Fibroblast of peridontal ligament (primary cell): ENCODE data around the gene TAF13.
"Not testable (repeated sequence)": the region's sequence is repeated elsewhere in the genome, so short reads cannot be mapped to it uniquely, and the experiment has no call there.

ENCODE experiments used
- DNase-seq: peaks from one replicate; pipeline ENCODE4 v3.0.0-alpha.2; 2010; ENCODE audit errors: extremely low read depth

TAF13 gene

DNA sequence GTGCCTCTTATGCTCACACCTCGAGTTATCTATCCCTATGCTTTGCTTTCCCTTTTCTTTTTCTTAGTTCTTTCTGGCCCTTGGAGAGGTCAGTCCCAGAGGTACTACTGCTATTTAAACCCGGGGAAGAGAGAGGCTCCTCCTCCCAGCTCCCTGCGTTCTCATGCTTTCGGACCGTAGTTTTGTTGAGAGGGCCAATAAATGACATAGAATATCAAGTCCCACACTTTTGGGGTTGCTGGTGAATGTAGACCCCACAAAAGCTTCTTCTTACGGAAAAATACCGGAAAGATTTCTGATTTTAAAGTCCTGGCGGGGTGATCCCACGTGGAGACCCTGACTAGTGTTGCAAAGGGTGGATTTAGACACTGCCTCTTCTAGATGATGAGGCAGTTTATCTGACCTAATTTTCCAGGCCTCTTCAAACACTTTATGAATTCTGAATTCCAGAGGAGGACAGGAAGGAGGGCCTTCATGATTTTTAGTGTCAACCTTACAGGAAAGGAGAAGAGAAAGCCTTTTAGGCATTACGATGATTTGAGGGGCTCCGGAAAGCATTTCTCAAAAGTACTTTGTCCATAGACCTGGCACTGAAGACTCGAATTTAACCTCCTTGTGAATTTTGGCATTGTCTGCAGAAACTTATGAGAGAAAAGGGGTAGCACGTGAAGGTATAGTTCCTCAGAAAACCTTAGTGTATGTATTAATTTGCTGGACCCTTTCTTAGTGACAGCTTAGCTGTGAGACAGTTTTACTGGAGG is 15.5 kb upstream of the TAF13 start:
- DNase-seq: peak; percentile 75

DNA sequence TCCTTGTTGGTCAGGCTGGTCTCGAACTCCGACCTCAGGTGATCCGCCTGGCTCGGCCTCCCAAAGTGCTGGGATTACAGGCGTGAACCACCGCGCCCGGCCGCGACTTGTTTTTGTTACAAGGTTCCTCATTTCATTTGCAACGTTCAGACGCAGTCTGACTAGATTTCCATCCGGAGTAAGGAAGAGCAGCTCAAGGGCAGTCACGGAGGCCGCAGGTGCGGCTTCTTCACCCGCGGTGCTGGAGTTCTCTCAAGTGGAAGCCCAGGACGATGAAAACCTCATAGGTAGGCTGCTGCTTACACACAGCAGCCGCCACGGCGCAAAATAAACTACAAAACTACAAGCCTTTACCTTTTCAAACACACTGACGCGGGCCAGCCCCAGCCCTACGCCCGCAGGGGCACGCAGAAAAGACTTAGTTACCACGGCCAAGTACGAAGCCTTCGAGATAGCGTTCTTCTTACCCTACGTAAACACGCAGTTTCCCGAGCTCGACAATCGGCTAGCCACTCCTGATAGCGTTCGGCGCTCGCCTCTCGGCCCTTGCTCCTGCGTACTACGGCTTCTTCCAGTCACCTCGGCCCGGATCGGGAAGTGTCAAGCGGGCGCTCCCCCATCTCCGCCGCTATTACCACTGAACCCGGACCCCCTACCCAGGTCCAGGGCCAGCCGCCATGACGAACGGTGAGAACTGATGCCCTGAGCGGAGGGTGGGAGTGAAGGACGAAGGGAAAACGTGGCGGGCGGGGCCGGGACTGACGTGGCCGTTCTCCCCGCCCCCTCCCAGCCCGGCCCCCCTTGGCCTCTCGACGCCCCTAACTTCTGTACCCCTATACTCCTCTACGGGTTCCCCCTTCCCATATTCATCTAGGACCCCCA is 14.6 kb upstream of the TAF13 start, which contains the start of gene TMEM167B:
TSS of gene TMEM167B (plus strand) at position 569 of the 882 bp plus-strand sequence. CDS start at position 678, 109 bp downstream.
- DNase-seq: peak; percentile 96

DNA sequence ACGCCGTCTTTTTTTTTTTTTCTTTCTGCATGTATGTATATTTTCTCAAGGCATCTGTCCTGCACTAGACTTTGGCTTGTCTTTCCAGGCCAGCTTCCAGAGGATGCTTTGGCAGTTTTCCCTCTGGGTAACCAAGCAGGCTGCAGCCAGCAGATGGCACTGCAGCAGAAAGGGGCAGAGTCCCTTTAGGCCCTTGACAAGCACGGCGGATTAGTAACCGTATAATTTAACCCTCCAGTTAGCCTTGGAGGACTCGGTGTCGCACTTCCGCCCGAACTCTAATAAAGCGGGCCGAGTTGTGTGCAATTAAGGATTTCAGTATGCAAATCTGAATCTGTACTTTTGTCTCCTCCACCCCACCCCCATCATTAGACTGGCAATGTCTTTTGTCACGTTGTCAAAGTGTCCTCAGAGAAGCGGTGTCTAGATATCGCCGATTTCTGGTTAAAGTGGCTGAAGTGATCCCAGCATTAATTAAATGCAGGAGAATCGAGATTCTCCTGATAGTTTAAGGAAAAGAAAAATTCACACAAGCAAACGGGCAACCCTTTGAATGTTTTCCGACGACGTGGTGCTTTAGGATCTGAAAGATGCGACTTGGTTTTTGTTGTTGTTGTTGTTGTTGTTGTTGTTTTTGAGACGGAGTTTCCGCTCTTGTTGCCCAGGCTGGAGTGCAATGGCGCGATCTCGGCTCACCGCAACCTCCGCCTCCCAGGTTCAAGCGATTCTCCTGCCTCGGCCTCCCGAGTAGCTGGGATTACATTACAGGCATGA is 13.6 kb upstream of the TAF13 start:
- DNase-seq: peak; percentile 73

DNA sequence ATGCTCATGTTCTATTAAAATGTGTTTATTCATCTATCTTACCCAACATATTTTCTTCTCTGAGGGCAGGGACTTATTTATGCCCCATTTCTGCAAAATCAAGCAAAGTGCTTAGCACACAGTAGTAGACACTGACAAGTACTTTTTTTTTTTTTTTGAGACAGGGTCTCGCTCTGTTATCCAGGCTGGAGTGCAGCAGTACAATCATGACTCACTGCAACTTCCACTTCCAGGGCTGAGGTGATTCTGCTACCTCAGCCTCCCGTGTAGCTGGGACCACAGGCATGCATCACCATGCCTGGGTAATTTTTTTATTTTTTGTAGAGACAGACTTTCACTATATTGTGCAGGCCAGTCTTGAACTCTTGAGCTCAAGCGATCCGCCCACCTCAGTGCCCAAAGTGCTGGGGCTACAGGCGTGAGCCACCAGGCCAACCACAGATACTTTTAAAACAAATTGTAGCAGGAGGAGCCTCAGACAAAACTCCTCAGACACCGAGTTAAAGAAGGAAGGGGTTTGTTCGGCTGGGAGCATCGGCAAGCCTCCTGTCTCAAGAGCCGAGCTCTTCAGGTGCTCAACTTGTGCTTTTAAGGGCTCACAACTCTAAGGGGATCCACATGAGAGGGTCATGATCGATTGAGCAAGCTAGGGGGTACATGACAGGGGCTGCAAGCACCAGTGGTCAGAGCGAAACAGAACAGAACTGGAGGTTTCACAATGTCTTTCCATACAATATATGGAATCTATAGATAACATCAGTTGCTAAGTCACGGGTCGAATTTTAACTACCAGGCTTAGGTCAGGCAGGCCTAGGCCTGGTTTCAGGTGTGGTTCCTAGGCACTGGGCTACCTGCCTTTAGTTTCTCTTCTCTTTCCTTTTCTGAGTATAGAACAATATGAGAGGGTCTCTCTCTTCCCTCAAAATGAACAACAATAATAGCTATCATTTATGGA is 9.0 kb upstream of the TAF13 start:
- no peak for DNase-seq

DNA sequence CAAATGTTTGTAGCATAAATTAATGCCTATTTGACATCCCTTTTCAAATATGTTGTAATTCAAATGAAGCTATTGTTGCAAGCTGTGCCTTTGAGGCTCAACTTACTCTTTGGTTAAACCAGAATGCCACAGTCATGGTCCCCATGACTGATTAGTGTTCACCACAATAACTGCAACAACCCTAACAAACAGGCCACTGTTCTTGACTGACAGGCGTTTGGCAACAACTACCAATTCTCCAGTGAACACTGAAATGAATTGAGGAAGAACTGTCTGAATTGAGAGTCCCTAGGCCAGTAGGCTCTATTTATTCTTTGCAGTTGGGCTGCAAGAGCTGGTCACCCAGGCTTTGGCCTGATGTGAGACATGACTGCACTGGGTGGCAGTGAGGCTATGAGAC is 8.1 kb upstream of the TAF13 start:
- peak; percentile 18 for DNase-seq

DNA sequence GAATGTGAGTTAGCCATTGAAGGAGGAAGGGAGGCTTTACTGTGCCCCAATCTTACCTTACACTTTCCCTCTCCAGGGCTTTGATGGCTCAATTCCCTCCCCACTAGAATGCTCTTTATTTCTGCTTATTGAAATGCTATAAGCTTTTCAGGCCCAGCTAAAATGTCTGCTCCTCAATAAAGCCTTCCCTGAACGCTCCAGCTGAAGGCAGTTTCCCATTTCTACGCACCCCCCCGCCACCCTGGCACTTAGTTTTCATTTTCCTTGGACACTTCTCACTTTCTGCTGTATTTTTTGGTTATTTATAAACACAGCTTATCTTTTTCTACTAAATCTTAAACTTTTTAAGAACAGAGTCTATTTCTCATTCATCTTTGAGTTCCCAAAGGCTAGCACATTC is 7.7 kb upstream of the TAF13 start:
- DNase-seq: no peak

DNA sequence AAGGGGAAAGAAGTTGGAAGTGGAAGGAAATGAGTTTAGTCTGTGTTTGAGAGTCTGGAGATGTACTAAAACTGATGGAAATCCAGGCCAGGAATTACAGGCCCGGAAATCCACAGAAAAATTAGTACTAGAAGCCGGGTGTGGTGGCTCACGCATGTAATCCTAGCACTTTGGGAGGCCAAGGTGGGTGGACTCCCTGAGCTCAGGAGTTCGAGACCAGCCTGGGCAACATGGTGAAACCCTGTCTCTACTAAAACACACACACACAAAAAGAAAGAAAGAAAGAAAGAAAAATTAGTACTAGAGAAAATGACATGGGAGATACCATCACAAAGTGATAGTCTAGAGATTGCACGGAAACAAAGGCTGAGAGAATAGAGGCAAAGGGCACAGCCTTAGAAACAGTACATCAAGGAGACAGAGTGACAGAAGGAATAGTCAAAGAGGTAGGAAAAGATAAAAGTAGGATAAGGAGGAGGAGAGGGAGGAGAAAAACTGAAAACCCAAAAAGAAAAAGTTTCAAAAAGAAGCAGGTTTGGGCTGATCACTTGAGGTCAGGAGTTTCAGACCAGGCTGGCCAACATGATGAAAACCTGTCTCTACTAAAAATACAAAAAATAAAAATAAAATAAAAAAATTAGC is 4.8 kb upstream of the TAF13 start:
- no peak for DNase-seq

DNA sequence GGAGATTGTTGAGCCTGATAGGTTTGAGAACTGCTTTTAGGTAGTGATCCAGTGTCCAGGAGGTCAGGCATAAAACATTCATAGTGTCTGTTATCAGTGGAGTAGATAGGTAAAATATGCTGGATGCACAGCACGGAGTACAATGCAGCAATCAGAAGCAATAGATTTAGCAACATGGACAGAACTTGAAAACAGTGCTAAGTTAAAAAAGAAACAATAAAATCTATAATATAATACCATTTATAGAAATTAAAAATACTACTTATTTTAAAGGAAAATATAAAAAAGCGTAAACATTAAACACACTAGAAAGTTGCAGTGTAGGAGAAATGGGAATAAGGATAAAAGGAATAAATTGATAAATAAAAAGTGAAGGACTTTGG is 3.4 kb upstream of the TAF13 start:
- DNase-seq: no peak

DNA sequence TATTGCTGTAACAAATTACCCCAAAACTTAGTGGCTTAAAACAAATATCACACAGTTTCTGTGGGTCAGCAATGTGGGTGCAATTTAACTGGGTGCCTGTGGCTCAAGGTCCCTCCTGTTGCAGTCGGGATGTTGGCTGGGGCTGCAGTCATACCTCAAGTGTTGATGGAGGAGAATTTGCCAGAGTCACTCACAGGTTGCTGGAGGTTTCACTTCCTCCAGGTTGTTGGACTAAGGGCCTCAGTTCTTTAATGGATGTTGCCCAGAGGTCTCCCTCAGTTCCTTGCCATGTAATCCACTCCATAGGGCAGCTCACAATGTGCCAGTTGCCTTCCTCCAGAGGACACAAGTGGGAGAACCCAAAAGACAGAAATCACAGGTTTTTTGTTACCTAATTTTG is 2.5 kb upstream of the TAF13 start:
- no peak for DNase-seq

DNA sequence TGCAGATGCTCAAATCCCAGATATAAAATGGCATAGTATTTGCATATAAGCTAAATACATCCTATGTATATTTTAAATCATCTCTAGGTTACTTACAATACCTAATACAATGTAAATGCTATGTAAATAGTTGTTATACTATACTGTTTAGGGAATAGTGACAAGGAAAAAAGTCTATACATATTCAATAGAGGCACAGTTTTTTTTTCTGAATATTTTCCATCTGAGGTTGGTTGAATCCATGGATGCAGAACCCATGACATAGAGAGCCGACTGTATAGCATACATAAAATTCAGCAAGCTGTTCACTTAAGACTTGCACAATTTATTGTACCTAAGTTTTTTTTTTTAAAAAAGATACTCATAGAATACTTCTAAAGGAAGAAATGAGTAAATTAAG is 6.5 kb downstream of the TAF13 start:
- DNase-seq: no peak

DNA sequence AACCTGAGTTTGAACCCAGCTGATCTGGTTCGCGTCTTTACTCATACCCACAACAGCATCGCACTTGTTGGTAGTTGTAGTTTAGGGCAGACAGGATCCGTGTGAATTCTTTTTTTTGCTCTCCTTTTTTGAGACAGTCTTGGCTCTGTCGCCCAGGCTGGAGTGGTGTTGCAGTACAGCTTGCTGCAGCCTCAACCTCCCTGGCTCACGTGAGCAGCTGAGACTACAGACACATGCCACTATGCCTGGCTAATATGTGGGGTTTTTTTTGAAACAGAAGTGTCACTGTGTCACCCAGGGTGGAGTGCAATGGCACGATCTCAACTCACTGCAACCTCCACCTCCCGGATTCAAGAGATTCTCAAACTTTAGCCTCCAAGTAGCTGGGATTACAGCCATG is 7.9 kb downstream of the TAF13 start:
- DNase-seq: no peak

DNA sequence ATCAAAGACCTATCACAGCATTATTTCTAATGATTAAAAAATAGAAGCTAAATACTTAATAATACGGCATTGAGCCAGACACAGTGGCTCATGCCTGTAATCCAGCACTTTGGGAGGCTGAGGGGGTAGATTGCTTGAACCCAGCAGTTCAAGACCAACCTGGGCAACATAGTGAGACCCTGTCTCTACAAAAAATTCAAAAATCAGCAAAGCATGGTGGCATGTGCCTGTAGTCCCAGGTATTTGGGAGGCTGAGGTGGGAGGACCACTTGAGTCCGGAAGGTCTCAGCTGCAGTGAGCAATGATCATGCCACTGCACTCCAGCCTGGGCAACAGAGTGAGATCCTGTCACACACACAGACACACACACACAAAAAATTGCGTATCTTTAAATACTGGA is 10.7 kb downstream of the TAF13 start:
- no peak for DNase-seq

DNA sequence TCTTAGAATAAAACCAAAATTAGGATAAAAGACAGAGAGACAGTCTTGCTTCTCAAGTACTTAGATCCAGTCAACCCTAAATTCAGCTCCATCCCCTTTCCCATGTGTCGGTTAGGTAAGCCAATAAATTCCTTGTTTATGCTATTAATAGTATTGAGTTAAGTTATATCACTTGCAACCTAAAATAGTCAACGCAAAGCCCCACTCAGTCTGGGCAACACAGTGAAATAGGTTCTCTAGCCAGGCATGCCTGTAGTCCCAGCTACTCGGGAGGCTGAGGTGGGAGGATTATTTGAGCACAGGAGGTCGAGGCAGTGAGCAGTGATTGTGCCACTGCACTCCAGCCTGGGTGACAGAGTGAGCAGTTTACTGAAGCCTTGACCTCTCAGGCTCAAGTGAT is 14.6 kb downstream of the TAF13 start:
- no peak for DNase-seq

DNA sequence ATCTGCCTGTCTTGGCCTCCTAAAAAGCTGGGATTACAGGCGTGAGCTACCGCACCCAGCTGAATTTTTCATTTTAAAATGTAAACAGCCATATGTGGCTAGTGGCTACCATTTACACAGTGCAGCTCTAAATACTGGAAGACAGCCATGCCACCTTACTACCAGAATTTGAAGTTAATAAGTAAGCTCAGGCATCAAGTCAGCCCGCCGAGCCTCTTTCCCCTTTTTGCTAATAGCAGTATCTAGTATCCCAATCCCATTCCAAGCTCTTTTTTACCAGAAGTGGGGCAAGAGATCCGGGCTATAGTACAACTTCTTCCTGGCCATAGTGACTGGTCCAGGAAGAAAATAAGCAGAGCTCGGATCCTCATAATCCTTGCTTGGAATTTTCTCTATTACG is 15.1 kb downstream of the TAF13 start:
- no peak for DNase-seq

DNA sequence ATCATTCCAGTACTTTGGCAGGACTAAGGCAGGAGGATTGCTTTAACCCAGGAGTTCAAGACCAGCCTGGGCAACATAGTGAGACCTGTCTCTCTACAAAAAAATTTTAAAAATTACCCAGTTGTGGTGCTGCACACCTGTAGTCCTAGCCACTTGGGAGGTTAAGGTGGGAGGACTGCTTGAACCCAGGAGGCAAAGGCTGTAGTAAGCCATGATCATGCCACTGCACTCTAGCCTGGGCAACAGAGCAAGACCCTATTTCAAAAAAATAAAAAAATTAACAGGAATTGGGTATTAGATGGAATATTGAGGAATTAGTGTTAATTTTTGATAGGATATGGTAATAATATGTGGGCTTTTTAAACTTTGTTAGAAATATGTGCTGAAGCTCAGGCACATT is 16.8 kb downstream of the TAF13 start:
- no peak for DNase-seq

DNA sequence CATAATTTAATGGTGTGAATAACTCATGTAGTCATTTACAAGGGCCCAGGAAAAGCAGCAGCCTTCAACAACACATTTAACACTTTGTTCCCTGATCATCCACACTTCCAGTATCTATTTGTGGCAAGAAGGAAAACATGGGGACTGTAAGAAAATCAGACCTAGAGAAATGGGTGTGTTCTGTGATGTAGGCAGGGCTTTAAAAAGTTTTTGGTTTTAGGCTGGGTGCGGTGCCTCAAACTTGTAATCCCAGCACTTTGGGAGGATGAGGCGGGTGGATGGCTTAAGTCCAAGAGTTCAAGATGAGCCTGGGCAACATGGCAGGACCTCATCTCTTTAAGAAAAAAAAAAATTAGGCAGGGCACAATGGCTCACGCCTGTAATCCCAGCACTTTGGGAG is 19.7 kb downstream of the TAF13 start:
- DNase-seq: no peak

DNA sequence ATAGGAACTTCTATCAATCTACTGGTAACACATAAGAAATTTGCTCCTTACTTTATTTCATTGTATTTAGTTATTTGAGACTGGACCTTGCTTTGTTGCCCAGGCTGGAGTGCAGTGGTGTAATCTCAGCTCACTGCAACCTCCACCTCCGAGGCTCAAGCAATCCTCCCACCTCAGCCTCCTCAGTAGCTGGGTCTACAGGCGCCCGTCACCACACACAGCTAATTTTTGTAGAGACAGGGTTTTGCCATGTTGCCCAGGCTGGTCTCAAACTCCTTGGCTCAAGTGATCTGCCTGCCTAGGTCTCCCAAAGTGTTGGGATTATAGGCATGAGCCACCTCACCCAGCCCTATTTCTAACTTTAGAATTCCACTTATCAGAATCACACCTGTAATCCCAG is 23.7 kb downstream of the TAF13 start:
- not testable (repeated sequence) for DNase-seq

DNA sequence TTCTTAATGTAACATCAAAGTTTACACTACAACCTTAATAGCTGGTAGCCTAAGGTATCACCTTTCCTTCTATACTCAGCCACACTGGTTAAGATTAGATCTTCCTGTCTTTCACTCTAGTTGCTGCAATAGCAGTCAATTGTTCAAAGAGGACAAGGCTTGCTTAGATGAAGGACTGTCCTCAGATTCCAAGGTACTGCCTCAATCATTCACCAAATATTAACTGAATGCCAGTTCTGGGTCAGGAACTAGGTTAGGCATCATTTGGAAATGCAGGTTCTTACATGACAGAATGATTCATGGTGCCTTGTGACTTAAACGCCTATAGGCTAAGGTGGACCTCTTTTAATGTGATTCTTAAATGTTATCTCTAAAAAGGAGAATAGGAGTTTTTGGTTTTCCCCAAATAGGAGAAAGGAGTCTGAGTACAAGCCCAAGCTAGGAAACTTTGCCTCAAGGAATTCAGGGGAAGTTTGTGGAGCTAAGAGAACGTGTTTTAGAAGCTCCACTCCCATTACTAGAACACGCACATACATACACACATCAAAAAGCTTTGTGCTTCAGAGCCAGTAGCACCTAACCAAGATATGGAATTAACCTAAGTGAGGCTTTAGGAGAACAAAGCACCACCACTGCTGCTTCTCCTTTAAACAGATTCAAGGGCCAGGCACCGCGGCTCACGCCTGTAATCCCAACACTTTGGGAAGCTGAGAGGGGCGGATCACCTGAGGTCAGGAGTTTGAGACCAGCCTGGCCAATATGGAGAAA is 25.4 kb downstream of the TAF13 start:
- no peak for DNase-seq

DNA sequence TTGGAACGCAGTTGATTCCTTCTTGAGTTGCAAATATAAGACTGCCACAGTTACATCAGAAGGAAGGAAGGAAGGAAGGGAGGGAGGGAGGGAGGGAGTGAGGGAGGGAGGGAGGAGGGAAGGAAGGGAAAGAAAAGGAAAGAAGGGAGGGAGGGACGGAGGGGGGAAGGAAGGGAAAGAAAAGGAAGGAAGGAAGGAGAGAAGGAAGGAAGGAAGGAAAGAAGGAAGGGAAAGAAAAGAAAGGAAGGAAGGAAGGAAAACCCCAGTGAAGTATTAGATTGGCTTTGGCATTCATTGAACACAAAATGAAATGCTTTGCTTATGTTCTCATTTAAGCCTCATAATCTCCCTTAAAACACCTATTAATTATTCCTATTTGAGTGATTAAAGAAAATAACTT is 27.5 kb downstream of the TAF13 start:
- DNase-seq: no peak

DNA sequence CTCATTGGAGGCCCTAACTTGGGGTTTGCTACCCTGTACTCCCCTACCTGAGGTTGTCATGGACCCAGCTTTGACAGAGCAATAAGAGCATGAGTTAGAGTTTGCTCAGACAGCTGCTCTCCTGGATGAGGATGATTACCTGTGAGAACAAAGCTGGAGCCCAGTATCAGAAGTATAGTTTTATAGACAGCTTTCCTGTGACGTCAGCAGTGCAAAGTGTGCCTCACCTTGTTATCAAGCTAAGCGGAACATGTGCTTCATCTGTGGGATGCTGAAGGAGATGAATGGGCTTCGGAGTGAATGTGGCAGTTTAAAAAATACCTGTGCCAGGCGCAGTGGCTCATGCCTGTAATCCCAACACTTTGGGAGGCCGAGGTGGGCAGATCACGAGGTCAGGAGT is 28.5 kb downstream of the TAF13 start:
- no peak for DNase-seq
